Measurements from ENCODE around the gene TMEM121B. TPM values are rescaled to one million over a fixed set of nuclear protein-coding genes. Genes with fewer than 3 reads are reported as not detected.

Gene TMEM121B
- total RNA-seq, 1 experiment from 2014 or later: 8.1 TPM

GRCh38 chr22:17105143-17106129, 15.7 kb downstream of the TMEM121B start:
- Mint-ChIP-seq H3K9me3 (no peaks in the 10 kb centered on the region; a peak in 1 of 5 replicates), H3K27ac (no peak overlapping the region), H3K27me3 (ENCODE audit: low read depth) (no peaks in the 10 kb centered on the region), H3K4me3 (no peak overlapping the region; a peak in 1 of 5 replicates), H3K36me3 (ENCODE audit: insufficient read depth in 1 of 3, low read depth in 3 of 3) (peaks cover 5 to 30% (median 24%) of the 10 kb centered on the region in 3 experiments; a peak in 6 of 7 replicates), H3K4me1 (peaks cover 3 to 6% of the 10 kb centered on the region in 2 experiments; a peak in 3 of 4 replicates)
- Histone ChIP-seq H4K8ac (replicated peaks; ENCODE audit: insufficient read length, low read depth, low read length) (no peak overlapping the region), H3K9ac (ENCODE audit: extremely low read depth, insufficient read length, low read length) (no peak overlapping the region), H4K5ac (ENCODE audit: insufficient read length, low read depth, low read length) (no peak overlapping the region), H3T11ph (ENCODE audit: low read length) (no peak overlapping the region), H3K27ac (ENCODE audit: insufficient read length, low read depth, low read length) (no peak overlapping the region), H3K14ac (ENCODE audit: insufficient read depth, low read length) (no peak overlapping the region), H2AK5ac (ENCODE audit: insufficient read length, low read length) (no peak overlapping the region), H2BK15ac (ENCODE audit: low read depth, low read length) (no peak overlapping the region), H3K27me3 (ENCODE audit: insufficient read depth, low read length) (no peaks in the 10 kb centered on the region), H3K4me2 (ENCODE audit: insufficient read depth, insufficient read length, low read length) (no peak overlapping the region), H3K79me1 (ENCODE audit: insufficient read depth, low read depth, low read length, poor library complexity, severe bottlenecking) (no peaks in the 10 kb centered on the region), H2BK12ac (ENCODE audit: insufficient read length, low read depth, low read length) (no peak overlapping the region), H2BK20ac (ENCODE audit: low read depth, low read length, poor library complexity, severe bottlenecking) (no peak overlapping the region), H3K56ac (ENCODE audit: insufficient read length, low read depth, low read length) (no peak overlapping the region), H3K9me3 (ENCODE audit: control insufficient read depth, low read depth, low read length) (no peaks in the 10 kb centered on the region), H2BK5ac (ENCODE audit: insufficient read length, low read length) (no peak overlapping the region), H3K4me1 (ENCODE audit: insufficient read depth, low read length) (no peaks in the 10 kb centered on the region), H3K23ac (ENCODE audit: insufficient read length, low read depth, low read length) (no peak overlapping the region), H3K18ac (ENCODE audit: insufficient read length, low read depth, low read length) (no peak overlapping the region), H4K91ac (ENCODE audit: insufficient read length, low read depth, low read length) (no peak overlapping the region), H3K4ac (ENCODE audit: low read depth, low read length) (no peak overlapping the region), H4K20me1 (ENCODE audit: control insufficient read depth, insufficient read depth, insufficient read length) (no peaks in the 10 kb centered on the region), H2AFZ (ENCODE audit: low read length) (no peak overlapping the region), H2BK120ac (ENCODE audit: low read depth, low read length, poor library complexity, severe bottlenecking) (no peak overlapping the region), H3K79me2 (ENCODE audit: insufficient read depth, low read length) (no peaks in the 10 kb centered on the region), H3K23me2 (ENCODE audit: insufficient read length, low read depth, low read length, poor library complexity, severe bottlenecking) (no peaks in the 10 kb centered on the region)
- no peak for DNase-seq
- no peak for TF ChIP-seq CTCF (conservative IDR thresholded peaks at IDR 0.05)
- no CpG with 5 or more reads among the region's 22 CpGs for WGBS (ENCODE audit: extremely low coverage, insufficient read length, low lambda C conversion rate)

All from H9 (cell line).